ENCODE measurements around the gene NDUFS6.

- TF ChIP-seq, protein P1, sequence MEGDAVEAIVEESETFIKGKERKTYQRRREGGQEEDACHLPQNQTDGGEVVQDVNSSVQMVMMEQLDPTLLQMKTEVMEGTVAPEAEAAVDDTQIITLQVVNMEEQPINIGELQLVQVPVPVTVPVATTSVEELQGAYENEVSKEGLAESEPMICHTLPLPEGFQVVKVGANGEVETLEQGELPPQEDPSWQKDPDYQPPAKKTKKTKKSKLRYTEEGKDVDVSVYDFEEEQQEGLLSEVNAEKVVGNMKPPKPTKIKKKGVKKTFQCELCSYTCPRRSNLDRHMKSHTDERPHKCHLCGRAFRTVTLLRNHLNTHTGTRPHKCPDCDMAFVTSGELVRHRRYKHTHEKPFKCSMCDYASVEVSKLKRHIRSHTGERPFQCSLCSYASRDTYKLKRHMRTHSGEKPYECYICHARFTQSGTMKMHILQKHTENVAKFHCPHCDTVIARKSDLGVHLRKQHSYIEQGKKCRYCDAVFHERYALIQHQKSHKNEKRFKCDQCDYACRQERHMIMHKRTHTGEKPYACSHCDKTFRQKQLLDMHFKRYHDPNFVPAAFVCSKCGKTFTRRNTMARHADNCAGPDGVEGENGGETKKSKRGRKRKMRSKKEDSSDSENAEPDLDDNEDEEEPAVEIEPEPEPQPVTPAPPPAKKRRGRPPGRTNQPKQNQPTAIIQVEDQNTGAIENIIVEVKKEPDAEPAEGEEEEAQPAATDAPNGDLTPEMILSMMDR (conservative IDR thresholded peaks at IDR 0.05; ENCODE audit: low read depth, low read length): no peak
- TF ChIP-seq, protein P2, sequence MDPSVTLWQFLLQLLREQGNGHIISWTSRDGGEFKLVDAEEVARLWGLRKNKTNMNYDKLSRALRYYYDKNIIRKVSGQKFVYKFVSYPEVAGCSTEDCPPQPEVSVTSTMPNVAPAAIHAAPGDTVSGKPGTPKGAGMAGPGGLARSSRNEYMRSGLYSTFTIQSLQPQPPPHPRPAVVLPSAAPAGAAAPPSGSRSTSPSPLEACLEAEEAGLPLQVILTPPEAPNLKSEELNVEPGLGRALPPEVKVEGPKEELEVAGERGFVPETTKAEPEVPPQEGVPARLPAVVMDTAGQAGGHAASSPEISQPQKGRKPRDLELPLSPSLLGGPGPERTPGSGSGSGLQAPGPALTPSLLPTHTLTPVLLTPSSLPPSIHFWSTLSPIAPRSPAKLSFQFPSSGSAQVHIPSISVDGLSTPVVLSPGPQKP (IDR thresholded peaks at IDR 0.05; ENCODE audit: borderline replicate concordance, low read depth, low read length): no peak
- TF ChIP-seq POLR2A (IDR thresholded peaks at IDR 0.05; ENCODE audit: low read depth, low read length): no peak
- no peak for TF ChIP-seq MAZ (IDR thresholded peaks at IDR 0.05; ENCODE audit: borderline replicate concordance, low read depth, low read length)
Measured at GRCh38 chr5:1796371-1797102, 4.7 kb upstream of the NDUFS6 start.

Measured in IMR-90 (cell line).